ENCODE measurements around the gene PHACTR1. TPM values are rescaled to one million over a fixed set of nuclear protein-coding genes. Genes with fewer than 3 reads are reported as not detected.
"Not testable (repeated sequence)": the region's sequence is repeated elsewhere in the genome, so short reads cannot be mapped to it uniquely, and the experiment has no call there.

The PHACTR1 gene
- total RNA-seq, 1 donor from 2014 or later, result 7.9 TPM

- DNase-seq (ENCODE audit: low spot score) (no peak), ATAC-seq (no peak)
- intact Hi-C loops (cut with DNase I), result no loop called here
Measured at GRCh38 chr6:13146442-13146841, 429.9 kb downstream of the PHACTR1 start.

- DNase-seq (ENCODE audit: low spot score), result no peak
- no peak for ATAC-seq
- intact Hi-C loops (cut with DNase I), result no loop called here
Measured at GRCh38 chr6:13147376-13147775, 430.8 kb downstream of the PHACTR1 start.

GRCh38 chr6:13147782-13148181 is 431.2 kb downstream of the PHACTR1 start:
- DNase-seq (ENCODE audit: low spot score) (no peak), ATAC-seq (no peak)
- intact Hi-C loops (cut with DNase I), result no loop called here

GRCh38 chr6:13152764-13153163 is 436.2 kb downstream of the PHACTR1 start:
- no peak for DNase-seq (ENCODE audit: low spot score)
- ATAC-seq, result no peak
- intact Hi-C loops (cut with DNase I), result no loop called here

- ATAC-seq (no peak), DNase-seq (ENCODE audit: low spot score) (no peak)
- intact Hi-C loops (cut with DNase I), result no loop called here
Measured at GRCh38 chr6:13156381-13156780, 439.8 kb downstream of the PHACTR1 start.

GRCh38 chr6:13157293-13157692 is 440.7 kb downstream of the PHACTR1 start:
- intact Hi-C loops (cut with DNase I), result no loop called here
- DNase-seq (ENCODE audit: low spot score) (no peak), ATAC-seq (no peak)

GRCh38 chr6:13159300-13159699 is 442.7 kb downstream of the PHACTR1 start:
- DNase-seq (ENCODE audit: low spot score) (no peak), ATAC-seq (no peak)
- intact Hi-C loops (cut with DNase I), result no loop called here

- ATAC-seq; intact Hi-C loops (cut with DNase I); DNase-seq (ENCODE audit: low spot score): not testable (repeated sequence)
Measured at GRCh38 chr6:13159822-13160221, 443.3 kb downstream of the PHACTR1 start.

GRCh38 chr6:13163161-13163944 is 446.8 kb downstream of the PHACTR1 start:
- intact Hi-C loops (cut with DNase I), result no loop called here
- ATAC-seq, result no peak
- no peak for DNase-seq (ENCODE audit: low spot score)

GRCh38 chr6:13164291-13164690 is 447.7 kb downstream of the PHACTR1 start:
- intact Hi-C loops (cut with DNase I), result no loop called here
- ATAC-seq (no peak), DNase-seq (ENCODE audit: low spot score) (no peak)

- intact Hi-C loops (cut with DNase I), result no loop called here
- no peak for DNase-seq (ENCODE audit: low spot score)
- ATAC-seq, result no peak
Measured at GRCh38 chr6:13165502-13166172, 449.1 kb downstream of the PHACTR1 start.

- no peak for ATAC-seq
- intact Hi-C loops (cut with DNase I), result no loop called here
- DNase-seq (ENCODE audit: low spot score), result no peak
Measured at GRCh38 chr6:13166269-13166668, 449.7 kb downstream of the PHACTR1 start.

- DNase-seq (ENCODE audit: low spot score) (no peak), ATAC-seq (no peak)
- intact Hi-C loops (cut with DNase I), result no loop called here
Measured at GRCh38 chr6:13166916-13167315, 450.3 kb downstream of the PHACTR1 start.

- ATAC-seq (no peak), DNase-seq (ENCODE audit: low spot score) (no peak)
- intact Hi-C loops (cut with DNase I), result no loop called here
Measured at GRCh38 chr6:13172291-13172690, 455.7 kb downstream of the PHACTR1 start.

GRCh38 chr6:13175087-13175486 is 458.5 kb downstream of the PHACTR1 start:
- intact Hi-C loops (cut with DNase I), result no loop called here
- DNase-seq (ENCODE audit: low spot score) (no peak), ATAC-seq (no peak)

GRCh38 chr6:13175759-13176158 is 459.2 kb downstream of the PHACTR1 start:
- intact Hi-C loops (cut with DNase I), result no loop called here

GRCh38 chr6:13177664-13178063 is 461.1 kb downstream of the PHACTR1 start:
- no peak for DNase-seq (ENCODE audit: low spot score)
- intact Hi-C loops (cut with DNase I), result no loop called here
- ATAC-seq, result no peak

More at GRCh38 chr6:13175759-13176158, 459.2 kb downstream of the PHACTR1 start:
- DNase-seq (ENCODE audit: low spot score), result no peak
- no peak for ATAC-seq

- no peak for ATAC-seq
- DNase-seq (ENCODE audit: low spot score), result no peak
- intact Hi-C loops (cut with DNase I), result no loop called here
Measured at GRCh38 chr6:13178107-13178506, 461.5 kb downstream of the PHACTR1 start.

- intact Hi-C loops (cut with DNase I), result no loop called here
- no peak for ATAC-seq
- DNase-seq (ENCODE audit: low spot score), result no peak
Measured at GRCh38 chr6:13180538-13180937, 464.0 kb downstream of the PHACTR1 start.

GRCh38 chr6:13181393-13181792 is 464.8 kb downstream of the PHACTR1 start:
- intact Hi-C loops (cut with DNase I), result no loop called here
- DNase-seq (ENCODE audit: low spot score), result no peak
- ATAC-seq, result no peak

Data from sciatic nerve (tissue), 2 donors.